T-helper 1 cell treated with Interleukin-12 subunit alpha and Interleukin-12 subunit beta and Interleukin-4 antibody, amounts not matched to agents 30 μg/mL and 1 μg/mL, for 36 hours (primary cell): ENCODE data around the gene EGR4.

ENCODE experiments used
- H3K27ac Mint-ChIP-seq: one replicate; pipeline ENCODE4 v1.8.0; 2021; ENCODE audit warnings: mild to moderate bottlenecking, mixed read lengths
- H3K27me3 Mint-ChIP-seq: one replicate; pipeline ENCODE4 v1.8.0; 2021; ENCODE audit warnings: low read depth, mixed read lengths
- H3K36me3 Mint-ChIP-seq: one replicate; pipeline ENCODE4 v1.8.0; 2021; ENCODE audit warnings: low read depth, mixed read lengths
- H3K4me1 Mint-ChIP-seq: one replicate; pipeline ENCODE4 v1.8.0; 2021; ENCODE audit warnings: low read depth, mixed read lengths
- H3K4me3 Mint-ChIP-seq: one replicate; pipeline ENCODE4 v1.8.0; 2021; ENCODE audit warnings: mild to moderate bottlenecking, moderate library complexity, mixed read lengths
- H3K9me3 Mint-ChIP-seq: one replicate; pipeline ENCODE4 v1.8.0; 2021; ENCODE audit warnings: mixed read lengths

EGR4 gene

DNA sequence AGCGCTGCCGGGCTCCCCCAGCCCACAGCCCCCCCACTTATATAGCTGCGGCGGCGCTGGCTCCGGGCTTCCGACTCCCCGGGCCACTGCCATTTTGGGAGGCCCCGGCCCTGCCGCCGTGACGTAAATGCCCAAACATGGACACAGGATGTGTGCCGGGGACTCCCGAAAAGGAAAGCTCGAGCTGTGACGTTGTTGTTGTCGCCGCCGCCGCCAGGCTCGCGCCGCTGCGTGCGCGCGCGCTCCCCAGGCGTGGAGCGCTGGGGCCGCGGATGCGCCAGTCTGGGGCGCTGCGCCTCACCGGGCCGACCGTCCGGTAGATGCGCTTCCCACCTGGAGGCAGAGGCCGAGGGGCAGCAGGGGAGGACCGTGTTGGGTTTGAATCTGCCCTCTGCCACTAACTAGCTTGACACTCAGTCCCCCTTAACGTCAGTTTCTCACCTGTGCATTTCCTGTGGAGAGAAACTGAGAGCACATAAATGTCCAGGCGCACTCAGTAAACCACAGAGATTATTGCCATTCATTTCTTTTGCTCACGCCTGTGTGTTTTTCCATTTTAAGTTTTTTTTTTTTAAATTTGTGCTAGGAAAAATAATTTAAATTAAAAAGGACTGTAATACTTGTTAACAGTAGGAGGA, at the start of gene EGR4:
Gene EGR4 (minus strand): TSS at position 15 of the 638 bp plus-strand sequence. CDS start 231 bp downstream, outside the sequence.
- H3K4me3 Mint-ChIP-seq = peak within 1 kb of the TSS; percentile 63
- H3K27ac Mint-ChIP-seq = no peak within 1 kb of the TSS
- H3K27me3 Mint-ChIP-seq = peaks cover 85% of the 10 kb centered on the region
- no peaks in the 10 kb centered on the region for H3K36me3 Mint-ChIP-seq
- H3K4me1 Mint-ChIP-seq = peaks cover 6% of the 10 kb centered on the region
- no peaks in the 10 kb centered on the region for H3K9me3 Mint-ChIP-seq

DNA sequence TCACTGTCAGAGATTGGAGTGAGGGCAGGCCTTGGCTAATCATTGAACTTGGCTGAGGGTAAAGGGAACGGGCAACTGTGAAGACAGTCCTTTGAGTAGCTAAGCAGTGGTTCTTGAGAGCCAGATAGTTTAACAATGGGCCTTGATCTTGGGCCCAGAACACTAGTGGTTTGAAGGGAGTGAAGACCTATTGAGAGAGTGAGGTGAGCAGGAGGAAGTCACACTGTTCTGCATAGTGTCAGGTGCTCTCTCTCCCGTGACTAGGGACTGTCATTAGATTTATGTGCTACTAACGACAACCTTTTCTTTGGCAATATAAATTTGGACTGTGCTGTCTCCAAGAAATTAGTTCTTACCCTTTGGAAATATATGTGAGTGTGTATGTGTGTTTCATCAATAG, 47.7 kb upstream of the EGR4 start:
- H3K36me3 Mint-ChIP-seq = no peaks in the 10 kb centered on the region
- H3K27me3 Mint-ChIP-seq = no peaks in the 10 kb centered on the region
- H3K4me1 Mint-ChIP-seq = peaks cover 3% of the 10 kb centered on the region
- no peaks in the 10 kb centered on the region for H3K9me3 Mint-ChIP-seq
- H3K27ac Mint-ChIP-seq = no peak overlapping the region
- no peak overlapping the region for H3K4me3 Mint-ChIP-seq

DNA sequence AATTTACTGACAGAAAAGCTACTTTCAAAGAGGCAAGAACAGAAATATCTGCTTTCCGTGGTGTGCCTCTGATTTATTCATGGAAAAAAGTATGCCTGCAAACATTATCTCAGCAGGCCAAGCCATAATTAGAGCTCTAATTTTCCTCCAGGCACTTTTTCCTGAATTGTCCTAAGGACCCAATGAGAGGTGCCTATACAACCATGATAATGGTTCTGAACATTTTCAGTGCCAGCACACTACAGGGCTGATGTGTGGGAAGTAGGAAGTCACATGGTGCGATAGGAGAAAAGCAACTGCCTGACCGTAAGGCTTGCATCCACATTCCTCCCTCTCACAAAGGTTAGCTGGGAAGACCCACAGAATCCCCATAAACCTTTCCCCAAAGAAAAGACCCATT, 45.9 kb upstream of the EGR4 start:
- Mint-ChIP-seq H3K9me3 (peaks cover 6% of the 10 kb centered on the region), H3K27me3 (peaks cover 2% of the 10 kb centered on the region), H3K4me1 (peaks cover 3% of the 10 kb centered on the region), H3K27ac (no peak overlapping the region), H3K36me3 (no peaks in the 10 kb centered on the region), H3K4me3 (no peak overlapping the region)

DNA sequence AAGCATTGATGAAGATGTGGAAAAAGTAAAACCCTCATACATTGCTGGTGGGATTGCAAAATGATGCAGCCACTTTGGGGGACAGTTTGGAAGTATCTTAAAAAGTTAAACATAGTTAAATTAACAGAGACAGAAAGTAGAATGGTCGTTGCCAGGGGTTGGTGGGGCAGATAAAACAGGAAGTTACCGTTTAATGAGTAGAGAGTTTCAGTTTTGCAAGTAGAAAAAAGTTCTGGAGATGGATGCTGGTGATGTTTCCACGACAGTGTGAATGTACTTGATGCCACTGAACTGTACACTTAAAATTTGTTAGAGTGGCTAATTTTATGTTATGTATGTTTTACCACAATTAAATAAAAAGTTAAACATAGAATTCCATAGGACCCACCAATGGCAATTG, 44.5 kb upstream of the EGR4 start:
- H3K27ac Mint-ChIP-seq = no peak overlapping the region
- H3K36me3 Mint-ChIP-seq = no peaks in the 10 kb centered on the region
- peaks cover 8% of the 10 kb centered on the region for H3K27me3 Mint-ChIP-seq
- H3K4me3 Mint-ChIP-seq = no peak overlapping the region
- peaks cover 10% of the 10 kb centered on the region for H3K9me3 Mint-ChIP-seq
- H3K4me1 Mint-ChIP-seq = peaks cover 3% of the 10 kb centered on the region

DNA sequence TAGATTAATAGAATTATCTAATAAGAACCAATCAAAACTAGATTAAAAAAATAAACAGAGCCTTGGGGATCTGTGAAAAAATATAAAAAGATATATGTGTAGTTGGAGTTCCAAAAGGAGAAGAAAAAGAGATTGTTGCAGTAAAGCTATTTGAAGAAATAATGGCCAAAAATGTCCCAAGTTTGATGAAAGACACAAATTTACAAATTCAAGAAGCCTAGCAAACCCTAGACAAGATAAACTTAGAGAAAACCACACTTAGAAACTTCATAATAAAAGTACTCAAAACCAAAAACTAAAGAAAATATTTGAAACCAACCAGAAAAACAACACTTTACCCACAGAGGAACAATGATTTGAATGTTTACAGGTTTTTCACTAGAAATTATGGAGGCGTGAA, 41.3 kb upstream of the EGR4 start:
- H3K9me3 Mint-ChIP-seq = peaks cover 10% of the 10 kb centered on the region
- H3K36me3 Mint-ChIP-seq = no peaks in the 10 kb centered on the region
- no peak overlapping the region for H3K27ac Mint-ChIP-seq
- no peak overlapping the region for H3K4me3 Mint-ChIP-seq
- H3K27me3 Mint-ChIP-seq = peaks cover 12% of the 10 kb centered on the region
- H3K4me1 Mint-ChIP-seq = peaks cover 3% of the 10 kb centered on the region

DNA sequence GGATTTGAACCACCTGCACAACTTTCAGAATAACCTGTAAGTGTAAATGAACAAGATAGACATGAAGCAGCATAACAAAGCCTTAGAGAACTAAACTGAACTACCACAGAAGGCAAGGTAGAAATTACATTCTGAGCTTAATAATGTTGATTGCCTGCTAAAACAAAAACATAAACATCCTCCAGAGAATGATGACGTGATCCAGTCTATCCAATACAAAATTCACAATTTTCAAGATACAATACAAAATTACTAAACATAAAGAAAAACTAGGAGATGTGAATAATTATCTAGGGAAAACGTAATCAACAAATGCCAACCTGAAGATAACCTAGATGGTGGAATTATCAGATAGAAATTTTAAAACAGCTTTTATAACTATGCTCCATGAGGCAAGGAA, 40.7 kb upstream of the EGR4 start:
- Mint-ChIP-seq H3K27ac (no peak overlapping the region), H3K27me3 (peaks cover 12% of the 10 kb centered on the region), H3K9me3 (peaks cover 10% of the 10 kb centered on the region), H3K36me3 (no peaks in the 10 kb centered on the region), H3K4me3 (no peak overlapping the region), H3K4me1 (peaks cover 3% of the 10 kb centered on the region)

DNA sequence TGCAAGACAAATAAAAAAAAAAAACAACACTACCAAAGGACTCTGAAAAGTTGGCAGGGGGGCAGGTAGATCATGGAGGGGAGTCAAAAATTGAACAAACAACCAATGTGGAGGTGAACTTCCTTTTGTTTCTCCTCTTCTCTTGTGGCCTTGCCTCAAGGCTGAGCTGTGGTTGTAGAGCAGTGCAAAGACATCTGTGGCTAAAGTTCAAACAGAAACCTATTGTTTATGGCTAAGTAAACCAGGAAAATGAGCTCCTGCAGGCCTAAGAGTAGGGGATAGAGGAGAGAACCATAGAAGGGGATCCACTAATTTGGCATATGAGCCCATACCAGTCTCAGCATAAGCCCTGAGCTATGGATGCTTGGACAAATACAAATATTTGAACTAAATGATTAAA, 40.2 kb upstream of the EGR4 start:
- Mint-ChIP-seq H3K36me3 (no peaks in the 10 kb centered on the region), H3K4me3 (no peak overlapping the region), H3K9me3 (peaks cover 10% of the 10 kb centered on the region), H3K27me3 (peaks cover 14% of the 10 kb centered on the region), H3K4me1 (peaks cover 3% of the 10 kb centered on the region), H3K27ac (no peak overlapping the region)

DNA sequence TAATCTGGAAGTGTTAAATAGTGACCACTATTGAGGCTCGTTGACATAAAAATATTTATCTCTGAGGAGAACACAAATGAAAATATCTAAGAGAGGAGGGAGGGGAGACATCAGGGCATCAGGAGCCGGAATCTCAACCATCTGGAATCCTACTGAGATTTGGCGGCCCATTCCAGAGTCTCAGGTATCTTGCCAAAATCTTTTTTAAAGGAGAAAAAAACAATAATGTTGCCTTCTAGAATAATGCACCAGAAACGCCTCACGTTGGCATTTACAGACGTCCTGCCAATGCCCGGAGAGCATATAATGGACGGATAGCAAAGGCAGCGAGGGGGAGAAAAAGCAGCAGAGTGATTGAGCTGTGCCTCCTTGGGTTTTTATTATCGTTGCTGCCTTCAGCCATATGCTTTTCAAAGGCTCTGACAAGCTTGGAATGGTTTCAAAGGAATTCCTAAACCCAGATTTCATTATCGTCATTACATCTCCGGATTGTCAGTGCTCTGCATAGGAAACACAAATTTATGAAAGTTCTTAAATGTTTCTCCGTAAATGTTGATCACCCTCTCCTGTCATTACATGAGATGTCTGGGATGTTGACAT, 30.9 kb upstream of the EGR4 start:
- Mint-ChIP-seq H3K9me3 (no peaks in the 10 kb centered on the region), H3K27ac (no peak overlapping the region), H3K4me1 (no peaks in the 10 kb centered on the region), H3K4me3 (no peak overlapping the region), H3K27me3 (peaks cover 10% of the 10 kb centered on the region), H3K36me3 (no peaks in the 10 kb centered on the region)

DNA sequence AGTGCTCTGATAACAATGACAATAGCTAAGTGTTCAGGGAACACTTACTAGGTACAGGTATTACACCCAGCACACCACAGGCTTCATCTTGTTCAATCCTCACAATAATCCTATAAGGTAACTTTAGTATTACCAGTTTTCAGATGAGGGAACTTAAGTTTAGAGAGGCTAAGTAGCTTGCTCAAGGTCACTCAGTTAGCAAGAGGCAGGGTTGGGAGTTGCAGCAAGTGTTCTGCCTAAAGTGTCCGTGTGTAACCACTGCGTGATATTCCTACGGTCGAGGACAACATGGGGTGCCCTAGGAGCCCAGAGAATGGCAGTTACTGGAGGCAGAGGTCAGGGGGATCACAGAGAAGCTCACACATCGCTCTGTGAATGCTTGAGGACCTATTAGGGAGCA, 30.2 kb upstream of the EGR4 start:
- Mint-ChIP-seq H3K4me1 (no peaks in the 10 kb centered on the region), H3K27ac (no peak overlapping the region), H3K9me3 (no peaks in the 10 kb centered on the region), H3K27me3 (peaks cover 7% of the 10 kb centered on the region), H3K36me3 (no peaks in the 10 kb centered on the region), H3K4me3 (no peak overlapping the region)

DNA sequence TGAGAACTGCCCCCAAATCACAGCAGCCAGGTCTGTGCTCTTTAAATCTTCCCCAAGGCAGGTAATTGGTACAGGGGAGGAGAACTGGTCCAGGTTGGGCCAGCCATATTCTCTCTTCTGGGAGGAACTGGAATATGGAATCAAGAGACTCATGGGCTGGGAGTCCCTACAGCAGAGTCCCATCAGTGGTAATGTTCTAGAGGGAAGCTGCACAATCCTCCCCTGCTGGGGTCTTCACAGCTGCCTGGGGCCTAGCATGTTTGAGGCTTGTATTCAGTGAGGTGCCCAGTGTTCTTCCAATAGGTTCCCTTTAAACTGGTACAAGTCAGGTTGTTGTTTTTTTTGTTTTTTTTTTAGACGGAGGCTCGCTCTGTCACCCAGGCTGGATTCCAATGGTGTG, 21.1 kb upstream of the EGR4 start:
- Mint-ChIP-seq H3K36me3 (no peaks in the 10 kb centered on the region), H3K9me3 (no peaks in the 10 kb centered on the region), H3K4me1 (no peaks in the 10 kb centered on the region), H3K27me3 (peaks cover 7% of the 10 kb centered on the region), H3K27ac (no peak overlapping the region), H3K4me3 (no peak overlapping the region)

DNA sequence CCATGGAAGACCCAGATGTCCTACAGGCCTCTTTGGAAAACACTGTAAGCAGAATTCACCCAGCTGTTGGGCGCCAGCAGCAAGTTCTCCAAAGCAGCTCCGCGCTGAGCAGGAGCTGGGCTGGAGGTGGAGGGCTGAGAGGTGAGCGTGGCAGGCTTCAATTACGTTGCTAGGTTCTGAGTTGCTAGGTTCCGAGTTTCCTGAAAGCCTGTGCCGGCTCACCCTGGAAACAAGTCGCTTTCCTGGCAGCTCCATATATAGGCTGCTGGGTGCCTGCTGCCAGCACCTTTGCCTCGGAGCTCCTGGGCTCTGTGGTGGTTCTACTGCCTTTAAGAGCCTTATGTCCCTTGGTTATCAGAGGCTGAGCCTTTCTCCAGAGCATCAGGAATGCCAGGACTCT, 14.4 kb upstream of the EGR4 start:
- H3K9me3 Mint-ChIP-seq = no peaks in the 10 kb centered on the region
- H3K36me3 Mint-ChIP-seq = no peaks in the 10 kb centered on the region
- H3K27me3 Mint-ChIP-seq = peaks cover 33% of the 10 kb centered on the region
- H3K27ac Mint-ChIP-seq = no peak overlapping the region
- no peaks in the 10 kb centered on the region for H3K4me1 Mint-ChIP-seq
- H3K4me3 Mint-ChIP-seq = no peak overlapping the region

DNA sequence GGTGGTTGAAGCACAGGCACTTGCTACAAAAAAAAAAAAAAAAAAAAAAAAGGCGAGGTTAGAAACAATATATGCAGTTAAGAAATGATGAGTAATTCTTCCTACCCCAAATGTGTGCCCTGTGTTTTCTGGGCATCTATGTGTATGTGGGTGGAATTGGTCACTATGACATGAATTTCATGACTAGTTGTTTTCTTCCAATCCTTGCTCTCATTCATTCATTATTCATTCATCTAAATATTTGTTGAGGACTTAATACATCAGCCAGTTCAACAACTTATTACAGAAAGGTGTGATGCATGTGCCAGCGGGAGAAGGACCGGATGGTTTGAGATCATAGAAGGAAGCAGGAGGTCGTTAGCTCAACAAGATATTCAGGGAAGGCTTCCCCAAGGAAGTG, 8.3 kb upstream of the EGR4 start:
- Mint-ChIP-seq H3K27ac (no peak overlapping the region), H3K36me3 (no peaks in the 10 kb centered on the region), H3K27me3 (peaks cover 58% of the 10 kb centered on the region), H3K4me1 (no peaks in the 10 kb centered on the region), H3K4me3 (no peak overlapping the region), H3K9me3 (no peaks in the 10 kb centered on the region)

DNA sequence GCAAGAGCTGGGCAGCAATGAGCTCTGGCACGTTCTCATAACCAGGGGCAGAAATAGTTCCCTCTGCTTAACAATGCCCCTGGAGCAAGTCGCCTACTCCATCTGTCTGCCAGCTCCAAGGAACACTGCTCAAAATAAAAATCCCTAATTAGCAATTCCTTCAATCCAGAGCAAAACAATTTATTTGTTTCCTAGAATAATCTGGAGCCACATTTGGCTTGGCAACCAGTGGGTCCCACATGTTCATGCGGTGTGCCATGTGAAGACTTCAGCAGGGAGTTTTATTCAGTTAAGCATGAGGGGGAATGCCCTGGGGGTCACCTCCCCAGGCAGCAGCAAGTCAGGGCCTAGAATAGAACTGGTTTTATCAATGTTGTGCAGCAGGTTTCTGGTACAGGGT, 7.6 kb upstream of the EGR4 start:
- H3K4me3 Mint-ChIP-seq = no peak overlapping the region
- no peaks in the 10 kb centered on the region for H3K9me3 Mint-ChIP-seq
- no peaks in the 10 kb centered on the region for H3K36me3 Mint-ChIP-seq
- no peaks in the 10 kb centered on the region for H3K4me1 Mint-ChIP-seq
- peaks cover 62% of the 10 kb centered on the region for H3K27me3 Mint-ChIP-seq
- H3K27ac Mint-ChIP-seq = no peak overlapping the region

DNA sequence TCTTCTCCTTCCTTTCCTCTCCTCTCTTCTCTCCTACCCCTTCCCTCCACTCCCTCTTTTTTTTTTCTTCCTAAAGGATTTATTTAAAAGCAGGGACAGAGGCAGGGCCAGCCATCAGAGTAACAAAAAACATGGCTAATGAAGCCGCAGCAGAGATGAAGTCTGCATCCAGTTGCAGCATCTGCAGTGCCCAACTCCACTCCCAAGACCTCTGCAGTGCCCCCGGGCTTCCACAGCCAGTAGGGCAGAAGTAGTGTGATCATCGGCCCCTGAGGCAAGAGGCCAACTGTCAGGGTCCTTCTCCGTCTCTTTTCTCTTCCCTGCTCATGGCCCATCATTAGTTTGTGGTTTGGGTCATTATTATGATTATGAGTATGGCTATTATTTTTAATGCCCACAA, 4.2 kb upstream of the EGR4 start:
- Mint-ChIP-seq H3K4me3 (no peak overlapping the region), H3K9me3 (no peaks in the 10 kb centered on the region), H3K27ac (no peak overlapping the region), H3K27me3 (peaks cover 65% of the 10 kb centered on the region), H3K36me3 (no peaks in the 10 kb centered on the region), H3K4me1 (no peaks in the 10 kb centered on the region)

DNA sequence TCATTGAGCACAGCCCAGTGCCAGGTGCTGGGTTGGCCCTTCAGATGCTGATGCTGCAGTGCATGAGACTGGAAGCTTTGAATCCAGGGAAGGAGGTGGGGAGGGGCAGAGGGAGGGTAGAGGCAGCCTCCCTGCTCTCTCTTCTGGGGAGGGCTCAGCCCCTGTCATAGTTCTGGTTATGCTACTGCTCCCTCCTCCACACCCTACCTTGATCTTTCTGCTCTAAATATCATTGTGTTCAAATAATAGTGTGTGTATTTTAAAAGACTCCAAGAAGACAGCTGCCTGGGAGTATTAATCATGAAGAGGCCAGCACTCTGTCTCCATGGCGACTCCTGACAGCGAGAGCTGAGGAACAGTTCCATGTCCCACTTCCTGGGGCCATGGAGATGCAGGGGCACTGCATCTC, 3.8 kb upstream of the EGR4 start:
- Mint-ChIP-seq H3K27ac (no peak overlapping the region), H3K27me3 (peaks cover 66% of the 10 kb centered on the region), H3K36me3 (no peaks in the 10 kb centered on the region), H3K4me1 (no peaks in the 10 kb centered on the region), H3K9me3 (no peaks in the 10 kb centered on the region), H3K4me3 (no peak overlapping the region)
